H1 (cell line): ENCODE measurements around the gene RPS6KA2. TPM values are rescaled to one million over a fixed set of nuclear protein-coding genes. Genes with fewer than 3 reads are reported as not detected.

Source experiments
- EGR1 ChIP-seq: IDR thresholded peaks from 2 replicates; pipeline ENCODE4 v1.6.1; 2011; ENCODE audit warnings: low read depth, low read length, borderline replicate concordance
- GTF2F1 ChIP-seq: IDR thresholded peaks from 2 replicates; pipeline ENCODE4 v1.6.1; 2012; ENCODE audit warnings: low read depth, low read length, improper control_type of control experiment, borderline replicate concordance
- KDM1A ChIP-seq: fragments of 200-600, 300-600 bp; sonication (generic); IDR thresholded peaks from 2 replicates; pipeline ENCODE4 v1.7.1; 2016; ENCODE audit warnings: mild to moderate bottlenecking, low read length, borderline replicate concordance
- MAFK ChIP-seq: IDR thresholded peaks from 2 replicates; pipeline ENCODE4 v1.6.1; 2012; ENCODE audit warnings: low read depth, mild to moderate bottlenecking, improper control_type of control experiment, low read length
- RAD21 ChIP-seq, 2 experiments: IDR thresholded peaks in 1 of 2; conservative IDR thresholded peaks in 1 of 2; 2 replicates each; pipeline ENCODE4 v1.6.1; 2011; ENCODE audit warnings: low read depth in 2 of 2, low read length in 2 of 2, improper control_type of control experiment in 1 of 2, inconsistent platforms in 1 of 2, mild to moderate bottlenecking in 1 of 2, moderate library complexity in 1 of 2
- YY1 ChIP-seq: IDR thresholded peaks from 2 replicates; pipeline ENCODE4 v1.6.1; 2011; ENCODE audit warnings: low read depth, mild to moderate bottlenecking, low read length
- polyA plus RNA-seq, 7 experiments: library from polyadenylated mRNA; depleted of rRNA in 3 of 7; stranded (reverse) in 5 of 7; unstranded in 2 of 7; fragments of >200 nt in 5 of 7; fragments of 200-250 nt in 2 of 7; gene quantifications; 1 replicate in 5 of 7; 2 replicates in 1 of 7; 4 replicates in 1 of 7; pipeline versions ENCODE4 v1.2.1 to v1.2.3, GENCODE V29; 2011 to 2013; ENCODE audit warnings: missing spikeins in 2 of 7, mixed read lengths in 2 of 7
- total RNA-seq: library from RNA; stranded (reverse); fragmentation: NEBNext Ultra II Directional; extraction: Animal tissue kit (Norgen Biotek cat#: 25700); gene quantifications from 2 replicates; pipeline ENCODE4 v1.2.1, GENCODE V29; 2021
- TF ChIP-seq, protein P1 (sequence below): fragments of 300-600 bp; sonication (generic); IDR thresholded peaks from 2 replicates; pipeline ENCODE4 v1.7.1; 2012; ENCODE audit warnings: low read length, moderate library complexity, mild to moderate bottlenecking, inconsistent platforms; ENCODE audit not compliant: insufficient replicate concordance

RPS6KA2 gene
- total and polyA plus RNA-seq, 2 of the 8 experiments (the other 6 are each of a cell fraction or from before 2014, with no cell fraction given): 8.8 to 25.7 TPM

DNA sequence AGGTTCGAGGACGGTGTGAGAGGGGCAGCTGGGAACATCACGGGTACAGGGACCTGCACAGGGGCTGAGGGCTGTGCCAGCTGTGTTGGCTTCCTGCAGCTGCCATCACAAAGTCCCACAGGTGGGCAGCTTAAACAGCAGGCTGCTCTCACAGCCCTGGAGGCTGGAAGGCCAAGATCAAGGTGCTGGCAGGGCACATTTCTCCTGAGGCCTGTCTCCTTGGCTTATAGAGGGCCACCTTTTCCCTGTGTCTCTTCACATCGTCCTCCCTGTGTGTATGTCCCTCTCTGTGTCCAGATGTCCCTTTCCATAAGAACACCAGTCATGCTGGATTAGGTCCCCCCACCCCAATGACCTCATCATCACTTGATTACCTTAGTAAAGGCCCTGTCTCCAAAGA, 229.2 kb downstream of the RPS6KA2 start (continued):
- TF ChIP-seq, protein P1, sequence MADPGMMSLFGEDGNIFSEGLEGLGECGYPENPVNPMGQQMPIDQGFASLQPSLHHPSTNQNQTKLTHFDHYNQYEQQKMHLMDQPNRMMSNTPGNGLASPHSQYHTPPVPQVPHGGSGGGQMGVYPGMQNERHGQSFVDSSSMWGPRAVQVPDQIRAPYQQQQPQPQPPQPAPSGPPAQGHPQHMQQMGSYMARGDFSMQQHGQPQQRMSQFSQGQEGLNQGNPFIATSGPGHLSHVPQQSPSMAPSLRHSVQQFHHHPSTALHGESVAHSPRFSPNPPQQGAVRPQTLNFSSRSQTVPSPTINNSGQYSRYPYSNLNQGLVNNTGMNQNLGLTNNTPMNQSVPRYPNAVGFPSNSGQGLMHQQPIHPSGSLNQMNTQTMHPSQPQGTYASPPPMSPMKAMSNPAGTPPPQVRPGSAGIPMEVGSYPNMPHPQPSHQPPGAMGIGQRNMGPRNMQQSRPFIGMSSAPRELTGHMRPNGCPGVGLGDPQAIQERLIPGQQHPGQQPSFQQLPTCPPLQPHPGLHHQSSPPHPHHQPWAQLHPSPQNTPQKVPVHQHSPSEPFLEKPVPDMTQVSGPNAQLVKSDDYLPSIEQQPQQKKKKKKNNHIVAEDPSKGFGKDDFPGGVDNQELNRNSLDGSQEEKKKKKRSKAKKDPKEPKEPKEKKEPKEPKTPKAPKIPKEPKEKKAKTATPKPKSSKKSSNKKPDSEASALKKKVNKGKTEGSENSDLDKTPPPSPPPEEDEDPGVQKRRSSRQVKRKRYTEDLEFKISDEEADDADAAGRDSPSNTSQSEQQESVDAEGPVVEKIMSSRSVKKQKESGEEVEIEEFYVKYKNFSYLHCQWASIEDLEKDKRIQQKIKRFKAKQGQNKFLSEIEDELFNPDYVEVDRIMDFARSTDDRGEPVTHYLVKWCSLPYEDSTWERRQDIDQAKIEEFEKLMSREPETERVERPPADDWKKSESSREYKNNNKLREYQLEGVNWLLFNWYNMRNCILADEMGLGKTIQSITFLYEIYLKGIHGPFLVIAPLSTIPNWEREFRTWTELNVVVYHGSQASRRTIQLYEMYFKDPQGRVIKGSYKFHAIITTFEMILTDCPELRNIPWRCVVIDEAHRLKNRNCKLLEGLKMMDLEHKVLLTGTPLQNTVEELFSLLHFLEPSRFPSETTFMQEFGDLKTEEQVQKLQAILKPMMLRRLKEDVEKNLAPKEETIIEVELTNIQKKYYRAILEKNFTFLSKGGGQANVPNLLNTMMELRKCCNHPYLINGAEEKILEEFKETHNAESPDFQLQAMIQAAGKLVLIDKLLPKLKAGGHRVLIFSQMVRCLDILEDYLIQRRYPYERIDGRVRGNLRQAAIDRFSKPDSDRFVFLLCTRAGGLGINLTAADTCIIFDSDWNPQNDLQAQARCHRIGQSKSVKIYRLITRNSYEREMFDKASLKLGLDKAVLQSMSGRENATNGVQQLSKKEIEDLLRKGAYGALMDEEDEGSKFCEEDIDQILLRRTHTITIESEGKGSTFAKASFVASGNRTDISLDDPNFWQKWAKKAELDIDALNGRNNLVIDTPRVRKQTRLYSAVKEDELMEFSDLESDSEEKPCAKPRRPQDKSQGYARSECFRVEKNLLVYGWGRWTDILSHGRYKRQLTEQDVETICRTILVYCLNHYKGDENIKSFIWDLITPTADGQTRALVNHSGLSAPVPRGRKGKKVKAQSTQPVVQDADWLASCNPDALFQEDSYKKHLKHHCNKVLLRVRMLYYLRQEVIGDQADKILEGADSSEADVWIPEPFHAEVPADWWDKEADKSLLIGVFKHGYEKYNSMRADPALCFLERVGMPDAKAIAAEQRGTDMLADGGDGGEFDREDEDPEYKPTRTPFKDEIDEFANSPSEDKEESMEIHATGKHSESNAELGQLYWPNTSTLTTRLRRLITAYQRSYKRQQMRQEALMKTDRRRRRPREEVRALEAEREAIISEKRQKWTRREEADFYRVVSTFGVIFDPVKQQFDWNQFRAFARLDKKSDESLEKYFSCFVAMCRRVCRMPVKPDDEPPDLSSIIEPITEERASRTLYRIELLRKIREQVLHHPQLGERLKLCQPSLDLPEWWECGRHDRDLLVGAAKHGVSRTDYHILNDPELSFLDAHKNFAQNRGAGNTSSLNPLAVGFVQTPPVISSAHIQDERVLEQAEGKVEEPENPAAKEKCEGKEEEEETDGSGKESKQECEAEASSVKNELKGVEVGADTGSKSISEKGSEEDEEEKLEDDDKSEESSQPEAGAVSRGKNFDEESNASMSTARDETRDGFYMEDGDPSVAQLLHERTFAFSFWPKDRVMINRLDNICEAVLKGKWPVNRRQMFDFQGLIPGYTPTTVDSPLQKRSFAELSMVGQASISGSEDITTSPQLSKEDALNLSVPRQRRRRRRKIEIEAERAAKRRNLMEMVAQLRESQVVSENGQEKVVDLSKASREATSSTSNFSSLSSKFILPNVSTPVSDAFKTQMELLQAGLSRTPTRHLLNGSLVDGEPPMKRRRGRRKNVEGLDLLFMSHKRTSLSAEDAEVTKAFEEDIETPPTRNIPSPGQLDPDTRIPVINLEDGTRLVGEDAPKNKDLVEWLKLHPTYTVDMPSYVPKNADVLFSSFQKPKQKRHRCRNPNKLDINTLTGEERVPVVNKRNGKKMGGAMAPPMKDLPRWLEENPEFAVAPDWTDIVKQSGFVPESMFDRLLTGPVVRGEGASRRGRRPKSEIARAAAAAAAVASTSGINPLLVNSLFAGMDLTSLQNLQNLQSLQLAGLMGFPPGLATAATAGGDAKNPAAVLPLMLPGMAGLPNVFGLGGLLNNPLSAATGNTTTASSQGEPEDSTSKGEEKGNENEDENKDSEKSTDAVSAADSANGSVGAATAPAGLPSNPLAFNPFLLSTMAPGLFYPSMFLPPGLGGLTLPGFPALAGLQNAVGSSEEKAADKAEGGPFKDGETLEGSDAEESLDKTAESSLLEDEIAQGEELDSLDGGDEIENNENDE: no peak
- TF ChIP-seq GTF2F1 (no peak), RAD21 (IDR thresholded peaks at IDR 0.05 in 1 of 2, conservative IDR thresholded peaks at IDR 0.05 in 1 of 2; ENCODE audit: low read depth in 2 of 2, low read length in 2 of 2) (no peak), KDM1A (no peak), EGR1 (no peak), YY1 (no peak), MAFK (no peak)
